Measurements from ENCODE around the gene MCC.

MCC gene

DNA sequence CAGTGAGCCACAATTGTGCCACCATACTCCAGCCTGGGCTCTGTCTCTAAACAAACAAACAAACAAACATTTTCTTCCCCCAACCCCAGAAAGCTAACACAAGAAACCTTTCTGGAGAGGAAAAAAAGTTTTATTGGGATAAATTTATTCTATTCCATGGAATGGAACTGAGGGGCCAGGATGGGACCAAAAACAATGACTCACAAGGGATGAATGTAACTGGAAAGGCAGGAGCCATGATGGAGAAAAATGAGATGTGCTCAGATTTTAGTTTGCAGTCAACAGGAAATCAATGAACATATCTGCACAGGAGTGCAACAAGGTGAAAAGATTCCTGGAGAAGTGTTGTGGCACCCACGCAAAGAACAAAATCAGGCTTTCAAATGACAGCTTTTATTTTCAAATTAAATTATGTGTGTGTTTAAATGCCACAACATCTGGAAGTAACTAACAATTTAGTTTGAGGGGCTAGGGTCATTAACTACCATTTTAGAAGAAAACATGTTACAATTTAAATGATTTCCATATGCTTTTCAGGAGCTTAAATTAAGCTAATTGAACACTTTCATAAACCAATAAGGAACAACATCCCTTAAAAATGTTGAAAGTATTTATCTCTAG lies 262.0 kb downstream of the MCC start:
- no peak for DNase-seq (ENCODE audit: low read depth)
- TF ChIP-seq, protein P1, sequence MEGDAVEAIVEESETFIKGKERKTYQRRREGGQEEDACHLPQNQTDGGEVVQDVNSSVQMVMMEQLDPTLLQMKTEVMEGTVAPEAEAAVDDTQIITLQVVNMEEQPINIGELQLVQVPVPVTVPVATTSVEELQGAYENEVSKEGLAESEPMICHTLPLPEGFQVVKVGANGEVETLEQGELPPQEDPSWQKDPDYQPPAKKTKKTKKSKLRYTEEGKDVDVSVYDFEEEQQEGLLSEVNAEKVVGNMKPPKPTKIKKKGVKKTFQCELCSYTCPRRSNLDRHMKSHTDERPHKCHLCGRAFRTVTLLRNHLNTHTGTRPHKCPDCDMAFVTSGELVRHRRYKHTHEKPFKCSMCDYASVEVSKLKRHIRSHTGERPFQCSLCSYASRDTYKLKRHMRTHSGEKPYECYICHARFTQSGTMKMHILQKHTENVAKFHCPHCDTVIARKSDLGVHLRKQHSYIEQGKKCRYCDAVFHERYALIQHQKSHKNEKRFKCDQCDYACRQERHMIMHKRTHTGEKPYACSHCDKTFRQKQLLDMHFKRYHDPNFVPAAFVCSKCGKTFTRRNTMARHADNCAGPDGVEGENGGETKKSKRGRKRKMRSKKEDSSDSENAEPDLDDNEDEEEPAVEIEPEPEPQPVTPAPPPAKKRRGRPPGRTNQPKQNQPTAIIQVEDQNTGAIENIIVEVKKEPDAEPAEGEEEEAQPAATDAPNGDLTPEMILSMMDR (conservative IDR thresholded peaks at IDR 0.05; ENCODE audit: low read length) = no peak
- no peak overlapping the region for H3K4me3 ChIP-seq (ENCODE audit: low read length)

DNA sequence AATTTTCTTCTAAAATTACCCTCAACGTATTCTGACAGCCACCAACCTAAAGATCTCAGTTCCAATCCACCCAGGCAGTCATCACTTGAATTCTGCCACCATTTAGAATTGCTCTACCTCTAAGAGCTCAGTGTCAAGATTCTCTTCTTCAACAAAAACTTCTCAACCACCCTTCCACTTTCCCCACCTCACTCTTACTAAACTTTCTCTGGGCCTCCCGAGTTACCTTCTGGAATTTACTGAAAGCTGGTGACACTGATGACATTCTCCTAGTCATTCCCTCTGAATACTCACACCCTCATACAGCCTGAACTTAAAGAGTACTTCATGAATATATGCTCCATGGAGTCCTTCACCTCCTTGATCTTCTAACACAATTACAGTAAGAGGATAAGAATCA lies 263.0 kb downstream of the MCC start:
- DNase-seq (ENCODE audit: low read depth) = no peak
- no peak overlapping the region for H3K4me3 ChIP-seq (ENCODE audit: low read length)
- TF ChIP-seq, protein P1 (conservative IDR thresholded peaks at IDR 0.05; ENCODE audit: low read length) = no peak

DNA sequence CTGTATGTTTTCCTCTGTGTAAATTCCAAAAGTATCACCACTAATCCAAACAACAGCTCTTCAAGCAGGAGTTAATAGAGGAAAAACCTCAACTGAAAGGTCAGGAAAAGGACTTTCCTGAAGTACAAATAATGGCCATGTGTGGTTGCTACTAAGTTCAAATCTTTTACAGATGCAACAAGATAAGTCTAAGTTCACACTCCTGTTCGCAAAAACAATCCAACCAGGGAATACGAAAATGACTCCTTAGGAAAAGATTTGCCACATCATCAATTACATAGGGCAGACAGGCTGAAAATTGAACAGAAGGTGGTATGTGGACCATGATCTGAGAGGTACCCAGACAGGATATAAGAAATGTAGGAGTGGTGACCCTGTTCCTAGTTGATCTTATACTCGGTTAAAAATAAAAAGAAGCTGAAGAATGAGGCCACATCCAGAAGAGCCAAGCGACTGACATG lies 263.6 kb downstream of the MCC start:
- TF ChIP-seq, protein P1 (conservative IDR thresholded peaks at IDR 0.05; ENCODE audit: low read length) = no peak

DNA sequence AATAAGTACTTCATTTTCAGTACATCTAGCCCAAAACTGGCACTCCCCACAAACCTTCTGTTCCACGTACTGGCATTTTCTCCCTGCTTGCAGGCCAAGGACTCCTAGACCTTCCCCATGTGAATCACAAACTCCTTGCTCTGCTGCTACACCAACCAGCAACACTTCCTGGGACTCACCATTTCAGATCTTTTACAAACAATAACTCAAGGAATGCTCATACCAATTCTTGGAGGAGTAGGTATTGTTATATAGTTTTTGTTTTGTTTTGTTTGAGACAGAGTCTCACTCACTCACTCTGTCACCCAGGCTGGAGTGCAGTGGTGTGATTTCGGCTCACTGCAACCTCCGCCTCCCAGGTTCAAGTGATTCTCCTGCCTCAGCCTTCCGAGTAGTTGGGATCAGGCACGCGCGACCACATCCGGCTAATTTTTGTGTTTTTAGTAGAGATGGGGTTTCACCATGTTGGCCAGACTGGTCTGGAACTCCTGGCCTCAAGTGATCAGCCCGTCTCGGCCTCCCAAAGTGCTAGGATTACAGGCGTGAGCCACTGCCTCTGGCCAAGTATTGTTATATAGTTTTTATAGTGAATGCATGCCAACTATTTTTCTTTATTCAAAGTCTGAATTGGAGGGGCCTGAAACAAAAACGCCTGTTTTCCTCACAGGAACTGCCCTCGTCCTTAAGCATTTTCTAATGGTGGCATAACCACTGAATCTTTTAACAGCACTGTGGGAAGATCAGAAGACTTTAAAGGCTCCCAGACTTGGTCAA lies 264.2 kb downstream of the MCC start:
- TF ChIP-seq, protein P1 (conservative IDR thresholded peaks at IDR 0.05; ENCODE audit: low read length) = no peak
- H3K4me3 ChIP-seq (ENCODE audit: low read length) = no peak overlapping the region
- no peak for DNase-seq (ENCODE audit: low read depth)

More for the DNA sequence above, 263.6 kb downstream of the MCC start:
- no peak for DNase-seq (ENCODE audit: low read depth)
- H3K4me3 ChIP-seq (ENCODE audit: low read length) = no peak overlapping the region

DNA sequence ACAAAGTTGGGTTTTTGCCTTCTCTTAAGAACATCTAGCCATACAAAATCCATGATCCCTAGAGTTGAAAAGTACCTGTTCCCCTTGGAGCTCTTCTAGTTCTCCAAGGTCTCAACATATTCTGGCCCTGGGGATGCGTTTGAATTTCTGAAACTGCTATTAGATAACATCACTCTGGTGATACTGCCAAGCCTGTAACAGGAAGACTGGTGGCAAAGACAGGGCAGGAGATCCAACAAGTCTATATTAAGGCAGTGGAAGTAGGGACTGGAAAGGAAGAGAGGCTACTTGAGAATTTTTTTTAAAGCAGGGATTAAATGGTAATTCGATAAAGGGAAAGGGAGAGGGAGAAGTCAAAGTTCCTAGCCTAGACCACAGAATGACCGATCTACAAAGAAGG lies 264.9 kb downstream of the MCC start:
- TF ChIP-seq, protein P1 (conservative IDR thresholded peaks at IDR 0.05; ENCODE audit: low read length) = no peak
- no peak overlapping the region for H3K4me3 ChIP-seq (ENCODE audit: low read length)
- DNase-seq (ENCODE audit: low read depth) = no peak

DNA sequence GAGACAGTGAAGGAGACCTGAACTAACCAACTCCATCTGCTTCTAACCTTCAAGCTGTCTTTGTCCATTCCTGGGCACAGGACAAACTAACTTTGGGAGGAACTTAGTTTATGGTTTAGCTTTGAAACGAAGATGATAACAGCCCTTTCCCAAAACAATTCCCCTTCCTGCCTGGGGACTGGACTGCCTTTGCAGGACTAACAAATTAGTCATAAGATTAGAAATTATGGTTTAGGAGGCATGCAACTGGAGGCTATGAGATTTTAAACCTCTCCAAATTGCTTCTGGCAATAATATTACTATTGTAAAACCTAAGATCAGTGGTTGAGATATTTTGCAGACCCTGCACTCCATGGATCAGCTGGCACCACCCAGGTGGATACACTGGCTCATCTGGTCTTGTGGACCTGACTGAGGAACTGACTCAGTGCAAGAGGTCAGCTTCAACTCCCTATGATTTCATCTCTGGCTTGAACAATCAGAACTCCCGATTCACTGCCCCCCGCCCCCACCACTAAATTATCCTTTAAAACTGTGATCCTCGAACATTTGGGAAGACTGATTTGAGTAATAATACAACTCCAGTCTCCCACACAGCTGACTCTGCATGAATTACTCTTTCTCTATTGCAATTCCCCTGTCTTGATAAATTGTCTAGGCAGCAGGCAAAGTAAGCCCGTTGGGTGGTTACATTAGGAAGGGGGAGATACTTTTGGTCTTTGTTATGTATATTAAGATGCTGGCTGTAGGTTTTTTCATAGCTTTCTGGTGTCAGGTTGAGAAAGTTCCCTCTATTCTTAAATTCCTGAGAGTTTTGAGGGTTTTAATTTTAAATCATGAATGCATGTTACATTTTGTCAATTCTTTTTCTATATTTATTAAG lies 266.7 kb downstream of the MCC start:
- H3K4me3 ChIP-seq (ENCODE audit: low read length) = no peak overlapping the region
- no peak for DNase-seq (ENCODE audit: low read depth)
- TF ChIP-seq, protein P1 (conservative IDR thresholded peaks at IDR 0.05; ENCODE audit: low read length) = no peak

Measured in AG10803 (cell line).